GM23338 (cell line): ENCODE measurements around the gene ST14. TPM values are rescaled to one million over a fixed set of nuclear protein-coding genes. Genes with fewer than 3 reads are reported as not detected.

Source experiments
- ATAC-seq: fragments of 200-7000 bp; cut with Tn5 transposase; 3 replicates; pipeline ENCODE4 v1.9.1; 2020
- DNase-seq: peaks from one replicate; pipeline ENCODE4 v3.0.0-alpha.2; 2015; ENCODE audit warnings: low spot score
- H2AFZ ChIP-seq: fragments of 200-600 bp; sonication (generic); 2 replicates; pipeline ENCODE4 v1.8.0; 2016; ENCODE audit warnings: antibody characterized with exemption, mild to moderate bottlenecking, moderate library complexity
- H3F3A ChIP-seq: fragments of 200-600 bp; sonication (generic); replicated peaks from 2 replicates; pipeline ENCODE4 v1.8.0; 2017; ENCODE audit warnings: antibody characterized with exemption, mixed run types, low read depth
- H3K27ac ChIP-seq: fragments of 200-600 bp; sonication (generic); 2 replicates; pipeline ENCODE4 v1.6.1; 2016; ENCODE audit warnings: low read depth
- H3K27me3 ChIP-seq: fragments of 200-600 bp; sonication (generic); 2 replicates; pipeline ENCODE4 v1.8.0; 2016; ENCODE audit warnings: mild to moderate bottlenecking, mixed run types, moderate library complexity; ENCODE audit not compliant: insufficient read depth
- H3K36me3 ChIP-seq: fragments of 200-600 bp; sonication (generic); 2 replicates; pipeline ENCODE4 v1.8.0; 2016; ENCODE audit warnings: mild to moderate bottlenecking; ENCODE audit not compliant: insufficient read depth
- H3K4me1 ChIP-seq: fragments of 200-600 bp; sonication (generic); 2 replicates; pipeline ENCODE4 v1.8.0; 2016; ENCODE audit warnings: mild to moderate bottlenecking, moderate library complexity; ENCODE audit not compliant: insufficient read depth
- H3K4me2 ChIP-seq: fragments of 200-600 bp; sonication (generic); 2 replicates; pipeline ENCODE4 v1.7.1; 2017; ENCODE audit warnings: mixed run types
- H3K4me3 ChIP-seq: fragments of 200-600 bp; sonication (generic); 2 replicates; pipeline ENCODE4 v1.6.1; 2016; ENCODE audit warnings: mixed run types
- H3K79me2 ChIP-seq: fragments of 200-600 bp; sonication (generic); replicated peaks from 2 replicates; pipeline ENCODE4 v1.8.0; 2017; ENCODE audit warnings: mild to moderate bottlenecking; ENCODE audit not compliant: insufficient read depth
- H3K9me2 ChIP-seq: fragments of 200-600 bp; sonication (generic); 2 replicates; pipeline ENCODE4 v1.8.0; 2017; ENCODE audit not compliant: insufficient read depth
- H4K20me1 ChIP-seq: fragments of 200-600 bp; sonication (generic); replicated peaks from 2 replicates; pipeline ENCODE4 v1.8.0; 2017; ENCODE audit warnings: mild to moderate bottlenecking; ENCODE audit not compliant: insufficient read depth
- H3K27ac Mint-ChIP-seq: 2 replicates; pipeline ENCODE4 v1.8.0; 2020; ENCODE audit warnings: inconsistent platforms, mild to moderate bottlenecking, moderate library complexity, mixed read lengths
- H3K27me3 Mint-ChIP-seq: 3 replicates; pipeline ENCODE4 v1.8.0; 2022; ENCODE audit warnings: low read depth, mild to moderate bottlenecking, moderate library complexity, mixed read lengths, inconsistent platforms; ENCODE audit not compliant: insufficient read depth, poor library complexity
- H3K36me3 Mint-ChIP-seq: 3 replicates; pipeline ENCODE4 v1.8.0; 2021; ENCODE audit warnings: low read depth, mild to moderate bottlenecking, inconsistent platforms, moderate library complexity, mixed read lengths
- H3K4me1 Mint-ChIP-seq: 3 replicates; pipeline ENCODE4 v1.8.0; 2020; ENCODE audit warnings: mild to moderate bottlenecking, inconsistent platforms, mixed read lengths
- H3K4me3 Mint-ChIP-seq: 3 replicates; pipeline ENCODE4 v1.8.0; 2021; ENCODE audit warnings: moderate library complexity, mild to moderate bottlenecking, inconsistent platforms, mixed read lengths
- H3K9me3 Mint-ChIP-seq: 3 replicates; pipeline ENCODE4 v1.8.0; 2020; ENCODE audit warnings: moderate library complexity, mild to moderate bottlenecking, inconsistent platforms, mixed read lengths
- CREB1 ChIP-seq: fragments of 250-450 bp; sonication (Bioruptor Pico); IDR thresholded peaks from 2 replicates; pipeline ENCODE4 v1.5.0; 2020; ENCODE audit warnings: low read depth, mild to moderate bottlenecking, moderate library complexity
- EZH2 ChIP-seq: fragments of 200-600 bp; sonication (generic); IDR thresholded peaks from one replicate; pipeline ENCODE4 v1.8.0; 2017; ENCODE audit warnings: antibody characterized with exemption, mild to moderate bottlenecking, low read depth; ENCODE audit not compliant: unreplicated experiment
- EZH2phosphoT487 ChIP-seq: fragments of 200-600 bp; sonication (generic); IDR thresholded peaks from one replicate; pipeline ENCODE4 v1.8.1; 2018; ENCODE audit warnings: antibody characterized with exemption; ENCODE audit not compliant: unreplicated experiment
- JUNB ChIP-seq: IDR thresholded peaks from one replicate; pipeline ENCODE4 v1.6.1; 2016; ENCODE audit warnings: antibody characterized with exemption; ENCODE audit not compliant: unreplicated experiment
- NANOG ChIP-seq: IDR thresholded peaks from 2 replicates; pipeline ENCODE4 v1.6.1; 2016; ENCODE audit warnings: antibody characterized with exemption, borderline replicate concordance
- POLR2AphosphoS5 ChIP-seq: IDR thresholded peaks from 2 replicates; pipeline ENCODE4 v1.6.1; 2016; ENCODE audit warnings: antibody characterized with exemption, low read depth
- STAT1 ChIP-seq: IDR thresholded peaks from one replicate; pipeline ENCODE4 v1.6.1; 2016; ENCODE audit warnings: antibody characterized with exemption; ENCODE audit not compliant: unreplicated experiment
- ZNF114 ChIP-seq: fragments of 250-450 bp; sonication (Bioruptor Pico); IDR thresholded peaks from 2 replicates; pipeline ENCODE4 v1.5.0; 2020; ENCODE audit warnings: mild to moderate bottlenecking, moderate library complexity
- ZNF331 ChIP-seq: fragments of 250-450 bp; sonication (Bioruptor Pico); IDR thresholded peaks from 2 replicates; pipeline ENCODE4 v1.5.0; 2020; ENCODE audit warnings: low read depth, mild to moderate bottlenecking, moderate library complexity
- polyA plus RNA-seq: library from polyadenylated mRNA; unstranded; fragments of >200 nt; fragmentation: Nextera tagmentation; extraction: Ambion mirVana; gene quantifications from 2 replicates; pipeline ENCODE4 v1.2.1, GENCODE V29; 2016
- total RNA-seq: library from RNA; depleted of rRNA; stranded (reverse); fragments of >200 nt; shearing (Covaris generic); gene quantifications from 2 replicates; pipeline ENCODE4 v1.2.3, GENCODE V29; 2014
- TF ChIP-seq, protein P1 (sequence below): IDR thresholded peaks from one replicate; pipeline ENCODE4 v1.6.1; 2018; ENCODE audit warnings: antibody characterized with exemption; ENCODE audit not compliant: unreplicated experiment
- TF ChIP-seq, protein P2 (sequence below): fragments of 250-450 bp; sonication (Bioruptor Pico); IDR thresholded peaks from 2 replicates; pipeline ENCODE4 v1.5.0; 2020; ENCODE audit warnings: mild to moderate bottlenecking, moderate library complexity
- TF ChIP-seq, protein P3 (sequence below): IDR thresholded peaks from 2 replicates; pipeline ENCODE4 v1.6.1; 2016; ENCODE audit warnings: antibody characterized with exemption
- TF ChIP-seq, protein P4 (sequence below), 2 experiments: fragments of 200-600 bp in 1 of 2; sonication (generic) in 1 of 2; conservative IDR thresholded peaks; 2 replicates each; pipeline versions ENCODE4 v1.5.1 to v1.6.1; 2016 to 2017; ENCODE audit warnings: antibody characterized with exemption in 2 of 2, low read depth in 2 of 2, mild to moderate bottlenecking in 2 of 2, moderate library complexity in 1 of 2

The ST14 gene
- total and polyA plus RNA-seq, 2 experiments from 2014 or later, result 7.9 to 32.7 TPM

DNA sequence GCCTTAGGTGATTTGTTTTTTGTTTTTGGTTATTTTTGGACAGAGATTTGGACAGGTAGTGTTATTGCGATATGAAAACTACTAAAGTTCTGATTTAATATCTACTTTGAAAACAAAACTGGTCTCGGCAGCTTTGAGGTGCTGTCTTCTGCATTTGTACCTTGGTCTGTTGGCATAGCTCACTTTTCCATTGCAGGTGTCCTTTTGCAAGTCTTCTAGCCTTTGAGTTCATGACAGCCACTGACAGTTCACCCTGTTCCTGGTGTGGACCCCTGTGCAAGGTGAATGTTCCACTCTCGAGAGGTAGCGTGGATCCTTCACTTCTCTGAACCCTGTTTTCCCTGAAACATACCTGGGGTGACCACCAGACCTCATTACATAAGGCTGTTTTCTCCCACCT lies 44.9 kb upstream of the ST14 start:
- ATAC-seq, result no peak
- peaks cover 13% of the 10 kb centered on the region; the same call in 2 of the 3 replicates for H3K4me1 Mint-ChIP-seq
- H3K4me2 ChIP-seq, result no peak overlapping the region
- no peak overlapping the region for H3K4me3 Mint-ChIP-seq
- H3K4me3 ChIP-seq, result no peak overlapping the region
- peaks cover 28% of the 10 kb centered on the region for H3K36me3 Mint-ChIP-seq
- H3K27ac ChIP-seq, result peak overlapping the region; percentile 60
- TF ChIP-seq NANOG (no peak), ZNF331 (no peak), CREB1 (CRISPR knock-in tag) (no peak), ZNF114 (CRISPR knock-in tag) (no peak), STAT1 (no peak), JUNB (no peak), POLR2AphosphoS5 (no peak), EZH2 (no peak), EZH2phosphoT487 (no peak)
- TF ChIP-seq, protein P1, sequence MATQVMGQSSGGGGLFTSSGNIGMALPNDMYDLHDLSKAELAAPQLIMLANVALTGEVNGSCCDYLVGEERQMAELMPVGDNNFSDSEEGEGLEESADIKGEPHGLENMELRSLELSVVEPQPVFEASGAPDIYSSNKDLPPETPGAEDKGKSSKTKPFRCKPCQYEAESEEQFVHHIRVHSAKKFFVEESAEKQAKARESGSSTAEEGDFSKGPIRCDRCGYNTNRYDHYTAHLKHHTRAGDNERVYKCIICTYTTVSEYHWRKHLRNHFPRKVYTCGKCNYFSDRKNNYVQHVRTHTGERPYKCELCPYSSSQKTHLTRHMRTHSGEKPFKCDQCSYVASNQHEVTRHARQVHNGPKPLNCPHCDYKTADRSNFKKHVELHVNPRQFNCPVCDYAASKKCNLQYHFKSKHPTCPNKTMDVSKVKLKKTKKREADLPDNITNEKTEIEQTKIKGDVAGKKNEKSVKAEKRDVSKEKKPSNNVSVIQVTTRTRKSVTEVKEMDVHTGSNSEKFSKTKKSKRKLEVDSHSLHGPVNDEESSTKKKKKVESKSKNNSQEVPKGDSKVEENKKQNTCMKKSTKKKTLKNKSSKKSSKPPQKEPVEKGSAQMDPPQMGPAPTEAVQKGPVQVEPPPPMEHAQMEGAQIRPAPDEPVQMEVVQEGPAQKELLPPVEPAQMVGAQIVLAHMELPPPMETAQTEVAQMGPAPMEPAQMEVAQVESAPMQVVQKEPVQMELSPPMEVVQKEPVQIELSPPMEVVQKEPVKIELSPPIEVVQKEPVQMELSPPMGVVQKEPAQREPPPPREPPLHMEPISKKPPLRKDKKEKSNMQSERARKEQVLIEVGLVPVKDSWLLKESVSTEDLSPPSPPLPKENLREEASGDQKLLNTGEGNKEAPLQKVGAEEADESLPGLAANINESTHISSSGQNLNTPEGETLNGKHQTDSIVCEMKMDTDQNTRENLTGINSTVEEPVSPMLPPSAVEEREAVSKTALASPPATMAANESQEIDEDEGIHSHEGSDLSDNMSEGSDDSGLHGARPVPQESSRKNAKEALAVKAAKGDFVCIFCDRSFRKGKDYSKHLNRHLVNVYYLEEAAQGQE, result no peak
- TF ChIP-seq, protein P2, sequence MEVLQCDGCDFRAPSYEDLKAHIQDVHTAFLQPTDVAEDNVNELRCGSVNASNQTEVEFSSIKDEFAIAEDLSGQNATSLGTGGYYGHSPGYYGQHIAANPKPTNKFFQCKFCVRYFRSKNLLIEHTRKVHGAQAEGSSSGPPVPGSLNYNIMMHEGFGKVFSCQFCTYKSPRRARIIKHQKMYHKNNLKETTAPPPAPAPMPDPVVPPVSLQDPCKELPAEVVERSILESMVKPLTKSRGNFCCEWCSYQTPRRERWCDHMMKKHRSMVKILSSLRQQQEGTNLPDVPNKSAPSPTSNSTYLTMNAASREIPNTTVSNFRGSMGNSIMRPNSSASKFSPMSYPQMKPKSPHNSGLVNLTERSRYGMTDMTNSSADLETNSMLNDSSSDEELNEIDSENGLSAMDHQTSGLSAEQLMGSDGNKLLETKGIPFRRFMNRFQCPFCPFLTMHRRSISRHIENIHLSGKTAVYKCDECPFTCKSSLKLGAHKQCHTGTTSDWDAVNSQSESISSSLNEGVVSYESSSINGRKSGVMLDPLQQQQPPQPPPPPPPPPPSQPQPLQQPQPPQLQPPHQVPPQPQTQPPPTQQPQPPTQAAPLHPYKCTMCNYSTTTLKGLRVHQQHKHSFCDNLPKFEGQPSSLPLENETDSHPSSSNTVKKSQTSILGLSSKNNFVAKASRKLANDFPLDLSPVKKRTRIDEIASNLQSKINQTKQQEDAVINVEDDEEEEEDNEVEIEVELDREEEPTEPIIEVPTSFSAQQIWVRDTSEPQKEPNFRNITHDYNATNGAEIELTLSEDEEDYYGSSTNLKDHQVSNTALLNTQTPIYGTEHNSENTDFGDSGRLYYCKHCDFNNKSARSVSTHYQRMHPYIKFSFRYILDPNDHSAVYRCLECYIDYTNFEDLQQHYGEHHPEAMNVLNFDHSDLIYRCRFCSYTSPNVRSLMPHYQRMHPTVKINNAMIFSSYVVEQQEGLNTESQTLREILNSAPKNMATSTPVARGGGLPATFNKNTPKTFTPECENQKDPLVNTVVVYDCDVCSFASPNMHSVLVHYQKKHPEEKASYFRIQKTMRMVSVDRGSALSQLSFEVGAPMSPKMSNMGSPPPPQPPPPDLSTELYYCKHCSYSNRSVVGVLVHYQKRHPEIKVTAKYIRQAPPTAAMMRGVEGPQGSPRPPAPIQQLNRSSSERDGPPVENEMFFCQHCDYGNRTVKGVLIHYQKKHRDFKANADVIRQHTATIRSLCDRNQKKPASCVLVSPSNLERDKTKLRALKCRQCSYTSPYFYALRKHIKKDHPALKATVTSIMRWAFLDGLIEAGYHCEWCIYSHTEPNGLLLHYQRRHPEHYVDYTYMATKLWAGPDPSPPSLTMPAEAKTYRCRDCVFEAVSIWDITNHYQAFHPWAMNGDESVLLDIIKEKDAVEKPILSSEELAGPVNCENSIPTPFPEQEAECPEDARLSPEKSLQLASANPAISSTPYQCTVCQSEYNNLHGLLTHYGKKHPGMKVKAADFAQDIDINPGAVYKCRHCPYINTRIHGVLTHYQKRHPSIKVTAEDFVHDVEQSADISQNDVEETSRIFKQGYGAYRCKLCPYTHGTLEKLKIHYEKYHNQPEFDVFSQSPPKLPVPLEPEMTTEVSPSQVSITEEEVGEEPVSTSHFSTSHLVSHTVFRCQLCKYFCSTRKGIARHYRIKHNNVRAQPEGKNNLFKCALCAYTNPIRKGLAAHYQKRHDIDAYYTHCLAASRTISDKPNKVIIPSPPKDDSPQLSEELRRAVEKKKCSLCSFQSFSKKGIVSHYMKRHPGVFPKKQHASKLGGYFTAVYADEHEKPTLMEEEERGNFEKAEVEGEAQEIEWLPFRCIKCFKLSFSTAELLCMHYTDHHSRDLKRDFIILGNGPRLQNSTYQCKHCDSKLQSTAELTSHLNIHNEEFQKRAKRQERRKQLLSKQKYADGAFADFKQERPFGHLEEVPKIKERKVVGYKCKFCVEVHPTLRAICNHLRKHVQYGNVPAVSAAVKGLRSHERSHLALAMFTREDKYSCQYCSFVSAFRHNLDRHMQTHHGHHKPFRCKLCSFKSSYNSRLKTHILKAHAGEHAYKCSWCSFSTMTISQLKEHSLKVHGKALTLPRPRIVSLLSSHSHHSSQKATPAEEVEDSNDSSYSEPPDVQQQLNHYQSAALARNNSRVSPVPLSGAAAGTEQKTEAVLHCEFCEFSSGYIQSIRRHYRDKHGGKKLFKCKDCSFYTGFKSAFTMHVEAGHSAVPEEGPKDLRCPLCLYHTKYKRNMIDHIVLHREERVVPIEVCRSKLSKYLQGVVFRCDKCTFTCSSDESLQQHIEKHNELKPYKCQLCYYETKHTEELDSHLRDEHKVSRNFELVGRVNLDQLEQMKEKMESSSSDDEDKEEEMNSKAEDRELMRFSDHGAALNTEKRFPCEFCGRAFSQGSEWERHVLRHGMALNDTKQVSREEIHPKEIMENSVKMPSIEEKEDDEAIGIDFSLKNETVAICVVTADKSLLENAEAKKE (CRISPR knock-in tag), result no peak
- TF ChIP-seq, protein P3, sequence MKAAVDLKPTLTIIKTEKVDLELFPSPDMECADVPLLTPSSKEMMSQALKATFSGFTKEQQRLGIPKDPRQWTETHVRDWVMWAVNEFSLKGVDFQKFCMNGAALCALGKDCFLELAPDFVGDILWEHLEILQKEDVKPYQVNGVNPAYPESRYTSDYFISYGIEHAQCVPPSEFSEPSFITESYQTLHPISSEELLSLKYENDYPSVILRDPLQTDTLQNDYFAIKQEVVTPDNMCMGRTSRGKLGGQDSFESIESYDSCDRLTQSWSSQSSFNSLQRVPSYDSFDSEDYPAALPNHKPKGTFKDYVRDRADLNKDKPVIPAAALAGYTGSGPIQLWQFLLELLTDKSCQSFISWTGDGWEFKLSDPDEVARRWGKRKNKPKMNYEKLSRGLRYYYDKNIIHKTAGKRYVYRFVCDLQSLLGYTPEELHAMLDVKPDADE, result no peak
- TF ChIP-seq, protein P4, sequence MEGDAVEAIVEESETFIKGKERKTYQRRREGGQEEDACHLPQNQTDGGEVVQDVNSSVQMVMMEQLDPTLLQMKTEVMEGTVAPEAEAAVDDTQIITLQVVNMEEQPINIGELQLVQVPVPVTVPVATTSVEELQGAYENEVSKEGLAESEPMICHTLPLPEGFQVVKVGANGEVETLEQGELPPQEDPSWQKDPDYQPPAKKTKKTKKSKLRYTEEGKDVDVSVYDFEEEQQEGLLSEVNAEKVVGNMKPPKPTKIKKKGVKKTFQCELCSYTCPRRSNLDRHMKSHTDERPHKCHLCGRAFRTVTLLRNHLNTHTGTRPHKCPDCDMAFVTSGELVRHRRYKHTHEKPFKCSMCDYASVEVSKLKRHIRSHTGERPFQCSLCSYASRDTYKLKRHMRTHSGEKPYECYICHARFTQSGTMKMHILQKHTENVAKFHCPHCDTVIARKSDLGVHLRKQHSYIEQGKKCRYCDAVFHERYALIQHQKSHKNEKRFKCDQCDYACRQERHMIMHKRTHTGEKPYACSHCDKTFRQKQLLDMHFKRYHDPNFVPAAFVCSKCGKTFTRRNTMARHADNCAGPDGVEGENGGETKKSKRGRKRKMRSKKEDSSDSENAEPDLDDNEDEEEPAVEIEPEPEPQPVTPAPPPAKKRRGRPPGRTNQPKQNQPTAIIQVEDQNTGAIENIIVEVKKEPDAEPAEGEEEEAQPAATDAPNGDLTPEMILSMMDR (conservative IDR thresholded peaks at IDR 0.05; ENCODE audit: low read depth in 2 of 2), result no peak
- peaks cover 13% of the 10 kb centered on the region for H3K4me1 ChIP-seq
- H3K27me3 Mint-ChIP-seq, result peaks cover 4% of the 10 kb centered on the region
- no peak for DNase-seq
- H4K20me1 ChIP-seq, result peaks cover 24% of the 10 kb centered on the region
- no peak overlapping the region for H2AFZ ChIP-seq
- H3K9me2 ChIP-seq, result no peaks in the 10 kb centered on the region
- H3F3A ChIP-seq, result no peaks in the 10 kb centered on the region
- peaks cover 17% of the 10 kb centered on the region for H3K36me3 ChIP-seq
- H3K79me2 ChIP-seq, result peaks cover 29% of the 10 kb centered on the region
- H3K27ac Mint-ChIP-seq, result peak overlapping the region; percentile 43
- H3K9me3 Mint-ChIP-seq, result no peaks in the 10 kb centered on the region
- no peaks in the 10 kb centered on the region for H3K27me3 ChIP-seq
